Suprapubic skin (tissue), 4 donors: ENCODE data around the gene GAB3. TPM values are rescaled to one million over a fixed set of nuclear protein-coding genes. Genes with fewer than 3 reads are reported as not detected.
"Not testable (repeated sequence)": the region's sequence is repeated elsewhere in the genome, so short reads cannot be mapped to it uniquely, and the experiment has no call there.

Source experiments
- DNase-seq, 2 donors: peaks; one replicate each; pipeline ENCODE4 v3.0.0-alpha.2; 2019; ENCODE audit warnings: low spot score in 2 of 2
- H3K27ac ChIP-seq: fragments of 200-600 bp; sonication (generic); one replicate; pipeline ENCODE4 v1.5.1; 2019
- H3K27me3 ChIP-seq: fragments of 200-600 bp; sonication (generic); one replicate; pipeline ENCODE4 v1.5.1; 2019
- H3K36me3 ChIP-seq: fragments of 200-600 bp; sonication (generic); one replicate; pipeline ENCODE4 v1.5.1; 2019
- H3K4me1 ChIP-seq: fragments of 200-600 bp; sonication (generic); one replicate; pipeline ENCODE4 v1.5.1; 2019
- H3K4me3 ChIP-seq: fragments of 200-600 bp; sonication (generic); one replicate; pipeline ENCODE4 v1.5.1; 2019; ENCODE audit warnings: mild to moderate bottlenecking
- H3K9me3 ChIP-seq: fragments of 200-600 bp; sonication (generic); one replicate; pipeline ENCODE4 v1.5.1; 2019
- CTCF ChIP-seq, 2 donors: fragments of 200-600 bp in 1 of 2; fragments of 450-650 bp in 1 of 2; sonication (generic) in 1 of 2; IDR thresholded peaks; one replicate each; pipeline ENCODE4 v1.5.1; 2016 to 2019; ENCODE audit warnings: antibody characterized with exemption in 2 of 2, mild to moderate bottlenecking in 1 of 2, moderate library complexity in 1 of 2
- EP300 ChIP-seq: sonication (generic); formaldehyde crosslinking; IDR thresholded peaks from one replicate; pipeline ENCODE4 v1.6.1; 2017; ENCODE audit warnings: antibody characterized with exemption
- POLR2A ChIP-seq, 2 donors: fragments of 450-650 bp; IDR thresholded peaks; one replicate each; pipeline ENCODE4 v1.6.1; 2017; ENCODE audit warnings: antibody characterized with exemption in 2 of 2, mild to moderate bottlenecking in 2 of 2, moderate library complexity in 2 of 2
- POLR2AphosphoS5 ChIP-seq, 3 donors: sonication (generic); formaldehyde crosslinking; IDR thresholded peaks; one replicate each; pipeline ENCODE4 v1.6.1; 2017; ENCODE audit warnings: antibody characterized with exemption in 3 of 3
- WGBS: methylation state at CpG from one replicate; pipeline ENCODE4 v1.1.5; 2018; 5-methylcytosine and 5-hydroxymethylcytosine counted together
- total RNA-seq, 4 donors: library from RNA; depleted of rRNA; stranded (reverse); fragments of >200 nt; gene quantifications; one replicate each; pipeline ENCODE4 v1.1.0, GENCODE V29; 2016

Gene GAB3
- total RNA-seq, 4 donors from 2014 or later, result 0.65 to 2.7 (median 1.6) TPM

GRCh38 chrX:154696676-154697045 lies 54.2 kb downstream of the GAB3 start:
- WGBS, result 88% methylated on average over 1 of the region's 1 CpG
- no peak overlapping the region for H3K27ac ChIP-seq
- TF ChIP-seq EP300, result no peak
- no peak for TF ChIP-seq POLR2AphosphoS5 (IDR thresholded peaks at IDR 0.05)
- no peak for TF ChIP-seq POLR2A (IDR thresholded peaks at IDR 0.05)
- no peak for TF ChIP-seq CTCF (IDR thresholded peaks at IDR 0.05)
- DNase-seq, result no peak
- H3K27me3 ChIP-seq, result no peaks in the 10 kb centered on the region
- no peak overlapping the region for H3K4me3 ChIP-seq
- H3K36me3 ChIP-seq, result no peaks in the 10 kb centered on the region
- H3K4me1 ChIP-seq, result no peaks in the 10 kb centered on the region
- no peaks in the 10 kb centered on the region for H3K9me3 ChIP-seq

GRCh38 chrX:154695911-154696675 lies 54.8 kb downstream of the GAB3 start:
- no peaks in the 10 kb centered on the region for H3K9me3 ChIP-seq
- H3K4me1 ChIP-seq, result no peaks in the 10 kb centered on the region
- no peaks in the 10 kb centered on the region for H3K36me3 ChIP-seq
- TF ChIP-seq POLR2AphosphoS5 (IDR thresholded peaks at IDR 0.05), result no peak
- WGBS, result 62% methylated on average over 8 of the region's 8 CpGs
- DNase-seq, result no peak
- H3K27ac ChIP-seq, result no peak overlapping the region
- no peak overlapping the region for H3K4me3 ChIP-seq
- H3K27me3 ChIP-seq, result no peaks in the 10 kb centered on the region

GRCh38 chrX:154693394-154693793 lies 57.5 kb downstream of the GAB3 start:
- Histone ChIP-seq H3K9me3 (no peaks in the 10 kb centered on the region), H3K27ac (no peak overlapping the region), H3K4me3 (no peak overlapping the region), H3K27me3 (no peaks in the 10 kb centered on the region), H3K4me1 (no peaks in the 10 kb centered on the region), H3K36me3 (no peaks in the 10 kb centered on the region)
- no peak for DNase-seq
- no peak for TF ChIP-seq POLR2A (IDR thresholded peaks at IDR 0.05)
- no peak for TF ChIP-seq EP300
- no peak for TF ChIP-seq POLR2AphosphoS5 (IDR thresholded peaks at IDR 0.05)
- TF ChIP-seq CTCF (IDR thresholded peaks at IDR 0.05), result no peak
- 86% methylated on average over 3 of the region's 3 CpGs for WGBS

- not testable (repeated sequence) for DNase-seq, H3K4me1 ChIP-seq
- 83% methylated on average over 2 of the region's 2 CpGs for whole genome bisulfite sequencing
Observed at GRCh38 chrX:154690438-154690837, 60.4 kb downstream of the GAB3 start.

GRCh38 chrX:154672084-154672483 lies 78.8 kb downstream of the GAB3 start:
- H3K4me1 ChIP-seq, H3K9me3 ChIP-seq, DNase-seq, H3K27me3 ChIP-seq, H3K36me3 ChIP-seq, H3K4me3 ChIP-seq, H3K27ac ChIP-seq: not testable (repeated sequence)

More at GRCh38 chrX:154690438-154690837, 60.4 kb downstream of the GAB3 start:
- not testable (repeated sequence) for H3K36me3 ChIP-seq, H3K4me3 ChIP-seq, H3K27ac ChIP-seq, H3K27me3 ChIP-seq, H3K9me3 ChIP-seq

GRCh38 chrX:154670848-154671247 lies 80.0 kb downstream of the GAB3 start:
- not testable (repeated sequence) for H3K27ac ChIP-seq, H3K27me3 ChIP-seq, DNase-seq, H3K4me3 ChIP-seq, H3K36me3 ChIP-seq, H3K4me1 ChIP-seq, H3K9me3 ChIP-seq
- 77% methylated on average over 8 of the region's 8 CpGs for WGBS

- H3K36me3 ChIP-seq, result no peaks in the 10 kb centered on the region
- H3K4me3 ChIP-seq, result no peak overlapping the region
- H3K27me3 ChIP-seq, result no peaks in the 10 kb centered on the region
- WGBS, result 88% methylated on average over 7 of the region's 7 CpGs
- no peak overlapping the region for H3K27ac ChIP-seq
- H3K4me1 ChIP-seq, result no peaks in the 10 kb centered on the region
- no peak for DNase-seq
- TF ChIP-seq POLR2AphosphoS5 (IDR thresholded peaks at IDR 0.05), result no peak
- TF ChIP-seq CTCF (IDR thresholded peaks at IDR 0.05), result no peak
- no peak for TF ChIP-seq EP300
- H3K9me3 ChIP-seq, result no peaks in the 10 kb centered on the region
Observed at GRCh38 chrX:154661899-154662298, 89.0 kb downstream of the GAB3 start.
